PC-3 (cell line): ENCODE measurements around the gene ADGRL3.

Experiments used
- CTCF ChIP-seq: fragments of 300-600 bp; sonication (generic); conservative IDR thresholded peaks from 2 replicates; pipeline ENCODE4 v1.5.1; 2017; ENCODE audit warnings: antibody characterized with exemption, low read depth, mild to moderate bottlenecking, low read length
- EZH2 ChIP-seq: fragments of 300-600 bp; sonication (generic); IDR thresholded peaks from one replicate; pipeline ENCODE4 v1.6.1; 2017; ENCODE audit warnings: antibody characterized with exemption, mild to moderate bottlenecking, low read length; ENCODE audit not compliant: unreplicated experiment
- EZH2phosphoT487 ChIP-seq: fragments of 300-600 bp; sonication (generic); IDR thresholded peaks from 2 replicates; pipeline ENCODE4 v1.6.1; 2018; ENCODE audit warnings: mild to moderate bottlenecking, antibody characterized with exemption, low read length, borderline replicate concordance

DNA sequence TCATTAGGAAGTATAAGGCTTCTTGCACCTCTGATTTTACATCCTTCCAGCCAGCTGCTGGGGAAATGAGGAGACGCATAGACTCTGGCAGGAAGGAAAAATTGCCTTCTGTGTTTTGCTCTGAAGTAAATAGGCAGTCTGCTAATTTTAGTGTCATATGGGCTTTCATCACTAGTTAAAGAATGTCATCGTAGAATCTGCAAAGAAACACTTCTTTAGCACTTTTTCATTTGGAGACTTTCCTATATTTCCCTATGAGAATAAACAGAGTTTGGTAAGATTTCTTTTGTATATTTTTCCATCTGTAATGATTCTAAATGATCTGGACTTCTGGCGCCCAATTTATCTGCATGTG, 3.3 kb downstream of the ADGRL3 start:
- TF ChIP-seq CTCF (no peak), EZH2phosphoT487 (no peak), EZH2 (no peak)
